ENCODE measurements around the gene PDGFRA.

Gene PDGFRA

DNA sequence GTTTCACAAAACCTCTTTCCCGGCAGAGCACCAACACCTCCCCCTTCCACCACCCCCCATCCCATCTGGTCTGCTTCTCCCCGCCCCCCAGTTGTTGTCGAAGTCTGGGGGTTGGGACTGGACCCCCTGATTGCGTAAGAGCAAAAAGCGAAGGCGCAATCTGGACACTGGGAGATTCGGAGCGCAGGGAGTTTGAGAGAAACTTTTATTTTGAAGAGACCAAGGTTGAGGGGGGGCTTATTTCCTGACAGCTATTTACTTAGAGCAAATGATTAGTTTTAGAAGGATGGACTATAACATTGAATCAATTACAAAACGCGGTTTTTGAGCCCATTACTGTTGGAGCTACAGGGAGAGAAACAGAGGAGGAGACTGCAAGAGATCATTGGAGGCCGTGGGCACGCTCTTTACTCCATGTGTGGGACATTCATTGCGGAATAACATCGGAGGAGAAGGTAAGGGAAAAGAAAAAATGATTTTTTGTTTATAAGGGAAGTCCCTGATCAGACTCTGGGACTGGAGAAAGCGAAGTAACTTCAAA, at the start of gene PDGFRA:
Gene PDGFRA, plus strand, starts transcription at position 333 of the 541 bp plus-strand sequence. CDS start 29,476 bp downstream, outside the sequence.
- no peak for DNase-seq (ENCODE audit: low spot score)

GRCh38 chr4:54184581-54184980, 44.5 kb upstream of the PDGFRA start:
- DNase-seq (ENCODE audit: low spot score), result no peak

- DNase-seq (ENCODE audit: low spot score), result no peak
Measured at GRCh38 chr4:54185044-54185780, 43.9 kb upstream of the PDGFRA start.

GRCh38 chr4:54185866-54186265, 43.2 kb upstream of the PDGFRA start:
- no peak for DNase-seq (ENCODE audit: low spot score)

GRCh38 chr4:54186371-54186770, 42.7 kb upstream of the PDGFRA start:
- no peak for DNase-seq (ENCODE audit: low spot score)

DNA sequence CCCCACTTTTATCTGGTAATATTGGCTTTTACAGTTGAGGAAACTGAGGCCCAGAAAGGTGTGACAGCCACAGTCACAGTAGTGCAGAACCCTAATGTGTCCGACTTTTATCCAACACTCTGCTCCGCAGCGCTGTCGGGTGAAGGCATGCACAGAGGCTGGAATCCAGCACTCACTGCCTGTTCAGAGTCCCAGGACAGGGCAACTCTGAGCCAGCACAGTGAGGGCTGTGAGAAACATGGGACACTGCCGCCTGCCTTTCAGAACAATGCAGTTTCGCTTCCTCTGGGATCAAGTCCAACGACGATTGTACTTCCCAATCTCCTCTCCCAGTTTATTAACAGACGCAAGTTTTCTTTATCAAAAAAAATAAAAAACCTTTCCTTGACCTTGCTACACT, 41.9 kb upstream of the PDGFRA start:
- DNase-seq (ENCODE audit: low spot score), result no peak

GRCh38 chr4:54189140-54189539, 40.0 kb upstream of the PDGFRA start:
- DNase-seq (ENCODE audit: low spot score), result no peak

GRCh38 chr4:54192811-54193210, 36.3 kb upstream of the PDGFRA start:
- no peak for DNase-seq (ENCODE audit: low spot score)

DNA sequence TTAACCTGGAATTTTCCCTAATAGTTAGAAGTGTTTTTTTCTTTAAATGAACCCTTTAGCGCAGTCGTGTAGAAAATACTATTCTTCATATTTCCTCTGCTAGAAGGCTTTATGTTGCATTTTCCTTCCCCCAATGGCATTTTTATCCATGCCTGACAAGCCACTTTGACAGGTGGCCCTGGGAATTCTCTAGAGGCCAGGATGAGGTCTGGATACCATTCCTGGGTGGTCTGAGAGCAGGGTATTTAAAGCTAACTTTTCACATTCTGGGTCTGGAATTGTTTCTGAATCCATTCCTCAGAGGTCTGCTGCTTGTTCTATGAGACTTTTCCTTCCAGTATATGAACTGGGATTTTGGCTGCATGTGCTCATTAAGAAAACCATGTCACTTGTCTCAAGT, 31.2 kb upstream of the PDGFRA start:
- no peak for DNase-seq (ENCODE audit: low spot score)

DNA sequence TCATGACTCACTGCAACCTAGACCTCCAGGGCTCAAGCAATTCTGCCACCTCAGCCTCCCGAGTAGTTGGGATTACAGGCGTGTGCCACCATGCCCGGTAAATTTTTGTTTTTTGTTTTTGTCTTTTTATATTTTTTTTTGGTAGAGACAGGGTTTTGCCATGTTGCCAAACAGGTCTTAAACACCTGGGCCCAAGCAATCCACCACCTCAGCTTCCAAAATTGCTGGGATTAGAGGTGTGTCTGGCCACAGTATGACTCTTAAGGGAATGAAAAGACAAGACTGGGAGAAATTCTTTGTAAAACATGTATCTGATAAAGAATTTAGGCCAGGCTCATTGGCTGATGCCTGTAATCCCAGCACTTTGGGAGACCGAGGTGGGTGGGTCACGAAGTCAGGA, 29.2 kb upstream of the PDGFRA start:
- no peak for DNase-seq (ENCODE audit: low spot score)

- DNase-seq (ENCODE audit: low spot score), result no peak
Measured at GRCh38 chr4:54209617-54210016, 19.5 kb upstream of the PDGFRA start.

DNA sequence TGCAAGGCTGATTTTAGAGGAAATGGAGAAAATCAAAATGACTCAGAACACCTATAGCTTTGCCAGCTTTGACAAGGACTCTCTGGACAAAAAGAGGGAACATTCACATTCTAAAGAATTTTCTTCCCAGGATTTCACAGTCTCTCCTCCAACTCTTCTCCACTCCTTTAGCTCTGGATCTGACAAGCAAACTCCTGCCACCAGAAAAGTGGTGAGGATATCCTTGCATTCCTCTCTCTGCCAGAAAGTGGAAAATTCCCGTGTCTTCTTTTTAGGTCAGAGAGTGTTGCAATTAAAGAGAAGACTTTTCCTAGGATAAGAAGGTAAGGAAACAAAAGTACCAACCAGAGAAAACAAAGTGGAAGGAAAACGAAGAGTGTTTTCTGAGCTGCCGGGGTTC, 16.1 kb upstream of the PDGFRA start:
- no peak for DNase-seq (ENCODE audit: low spot score)

- DNase-seq (ENCODE audit: low spot score), result no peak
Measured at GRCh38 chr4:54213761-54214160, 15.3 kb upstream of the PDGFRA start.

GRCh38 chr4:54215379-54216077, 13.6 kb upstream of the PDGFRA start:
- no peak for DNase-seq (ENCODE audit: low spot score)

DNA sequence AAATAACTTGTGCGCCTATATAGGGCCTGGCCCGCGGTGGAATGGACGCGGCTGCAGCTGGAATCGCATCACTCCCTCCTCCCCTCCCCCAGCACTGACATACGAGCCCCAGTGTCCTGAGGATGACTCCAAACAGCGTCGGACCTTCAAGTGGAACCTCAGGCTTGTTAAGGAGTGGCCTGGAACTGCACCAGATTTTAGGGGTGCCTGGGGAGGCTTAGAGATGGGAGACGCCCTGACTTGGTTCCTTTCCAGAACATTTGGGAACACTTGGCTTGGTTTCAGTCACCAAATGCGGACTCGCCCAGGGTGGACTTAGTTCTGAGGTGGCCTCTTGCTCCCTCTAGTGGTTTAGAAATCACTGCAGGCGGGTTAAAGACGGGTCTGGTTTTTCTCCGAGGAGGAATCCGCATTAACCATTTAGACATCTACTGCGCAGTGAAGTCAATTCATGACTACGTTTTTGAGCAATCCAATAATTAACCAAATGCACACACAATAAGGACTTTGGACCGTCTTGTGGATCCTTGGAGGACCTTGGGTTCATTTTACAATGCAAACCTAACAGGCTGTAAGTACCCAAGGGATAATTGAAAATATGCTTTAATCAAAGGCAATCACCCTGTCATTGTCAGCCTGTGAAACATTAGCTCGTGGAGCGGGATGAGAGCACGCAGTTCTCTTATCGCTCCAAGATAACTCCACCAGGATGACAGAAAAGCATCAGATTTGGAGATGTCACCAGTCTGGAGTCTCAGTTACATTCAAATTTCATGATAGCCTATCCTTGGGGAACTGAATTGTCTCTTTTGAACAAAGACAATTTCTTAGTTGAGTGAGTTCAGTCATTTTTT, 11.2 kb upstream of the PDGFRA start:
- peak; percentile 81 for DNase-seq (ENCODE audit: low spot score)

- no peak for DNase-seq (ENCODE audit: low spot score)
Measured at GRCh38 chr4:54218736-54219135, 10.4 kb upstream of the PDGFRA start.

GRCh38 chr4:54224996-54225597, 4.0 kb upstream of the PDGFRA start:
- no peak for DNase-seq (ENCODE audit: low spot score)

GRCh38 chr4:54225598-54226403, 3.3 kb upstream of the PDGFRA start:
- peak; percentile 54 for DNase-seq (ENCODE audit: low spot score)

- no peak for DNase-seq (ENCODE audit: low spot score)
Measured at GRCh38 chr4:54226404-54227255, 2.5 kb upstream of the PDGFRA start.
